CD4-positive, alpha-beta T cell (primary cell): ENCODE measurements around the gene PLA2R1. TPM values are rescaled to one million over a fixed set of nuclear protein-coding genes. Genes with fewer than 3 reads are reported as not detected.

Source experiments
- ATAC-seq: fragments of 200-7000 bp; cut with Tn5 transposase; one replicate; pipeline ENCODE4 v1.10.0; 2022; ENCODE audit warnings: mild to moderate bottlenecking; ENCODE audit not compliant: poor library complexity
- CTCF ChIA-PET: fragments of 350-600 bp; sonication (Branson Sonifier 250); formaldehyde crosslinking; loops from one replicate; lab custom pipeline; 2021; ENCODE audit warnings: antibody characterized with exemption, inconsistent platforms; lab: Charles Lee
- POLR2A ChIA-PET: fragments of 350-600 bp; sonication (Branson Sonifier 250); formaldehyde crosslinking; loops from one replicate; lab custom pipeline; 2021; ENCODE audit warnings: antibody characterized with exemption, inconsistent platforms; lab: Charles Lee
- DNase-seq, 14 experiments: peaks; one replicate each; pipeline ENCODE4 v3.0.0-alpha.2; 2013 to 2020; ENCODE audit warnings: mixed read lengths in 2 of 14
- H3K27ac ChIP-seq, 2 donors: one replicate each; pipeline versions ENCODE4 v1.5.1 to v1.7.0; 2013; ENCODE audit warnings: low read length in 2 of 2, low read depth in 1 of 2, mild to moderate bottlenecking in 1 of 2
- H3K27me3 ChIP-seq, 2 experiments: 1 replicate in 1 of 2; 2 replicates in 1 of 2; pipeline versions ENCODE4 v1.6.1 to v1.7.0; 2013; ENCODE audit warnings: low read length in 2 of 2, control low read depth in 1 of 2, mild to moderate bottlenecking in 1 of 2, moderate library complexity in 1 of 2; ENCODE audit not compliant: insufficient read depth in 2 of 2, control insufficient read depth in 1 of 2
- H3K36me3 ChIP-seq: one replicate; pipeline ENCODE4 v1.6.1; 2013; ENCODE audit warnings: low read length, control low read depth; ENCODE audit not compliant: insufficient read depth
- H3K4me1 ChIP-seq: one replicate; pipeline ENCODE4 v1.6.1; 2013; ENCODE audit warnings: low read length, control low read depth; ENCODE audit not compliant: insufficient read depth
- H3K4me3 ChIP-seq: one replicate; pipeline ENCODE4 v1.5.1; 2013; ENCODE audit warnings: mild to moderate bottlenecking, low read length, moderate library complexity
- H3K9me3 ChIP-seq, 2 experiments: 1 replicate in 1 of 2; 2 replicates in 1 of 2; pipeline versions ENCODE4 v1.6.1 to v1.7.0; 2013; ENCODE audit warnings: low read length in 2 of 2, mild to moderate bottlenecking in 2 of 2, control low read depth in 1 of 2, moderate library complexity in 1 of 2; ENCODE audit not compliant: control insufficient read depth in 1 of 2, insufficient read depth in 1 of 2
- H3K27ac Mint-ChIP-seq: one replicate; pipeline ENCODE4 v1.8.0; 2020; ENCODE audit warnings: mixed read lengths
- H3K27me3 Mint-ChIP-seq: one replicate; pipeline ENCODE4 v1.8.0; 2021; ENCODE audit warnings: mixed read lengths
- H3K36me3 Mint-ChIP-seq: one replicate; pipeline ENCODE4 v1.8.0; 2021; ENCODE audit warnings: low read depth, mixed read lengths
- H3K4me1 Mint-ChIP-seq: one replicate; pipeline ENCODE4 v1.8.0; 2021; ENCODE audit warnings: low read depth, mixed read lengths
- H3K4me3 Mint-ChIP-seq: one replicate; pipeline ENCODE4 v1.8.0; 2020; ENCODE audit warnings: mild to moderate bottlenecking, mixed read lengths
- H3K9me3 Mint-ChIP-seq: one replicate; pipeline ENCODE4 v1.8.0; 2020; ENCODE audit warnings: mixed read lengths
- CTCF ChIP-seq: fragments of 200-600 bp; IDR thresholded peaks from one replicate; pipeline ENCODE4 v1.8.0; 2022; ENCODE audit warnings: antibody characterized with exemption, mild to moderate bottlenecking
- intact Hi-C, 2 experiments: fragments of 100-400 bp; cut with DNase I in 1 of 2; cut with micrococcal nuclease in 1 of 2; formaldehyde crosslinking; loops; one replicate each; pipeline versions ENCODE4 v1.15.1 to v1.9.0; 2023 to 2025; cut with DNase I, micrococcal nuclease
- total RNA-seq, 174 experiments: library from RNA in 2 of 174; stranded (reverse) in 2 of 174; gene quantifications; one replicate each; pipeline ENCODE4 v1.2.3 and lab custom pipeline; 2021 to 2026

Gene PLA2R1
- total RNA-seq, 2 experiments from 2014 or later = not detected

DNA sequence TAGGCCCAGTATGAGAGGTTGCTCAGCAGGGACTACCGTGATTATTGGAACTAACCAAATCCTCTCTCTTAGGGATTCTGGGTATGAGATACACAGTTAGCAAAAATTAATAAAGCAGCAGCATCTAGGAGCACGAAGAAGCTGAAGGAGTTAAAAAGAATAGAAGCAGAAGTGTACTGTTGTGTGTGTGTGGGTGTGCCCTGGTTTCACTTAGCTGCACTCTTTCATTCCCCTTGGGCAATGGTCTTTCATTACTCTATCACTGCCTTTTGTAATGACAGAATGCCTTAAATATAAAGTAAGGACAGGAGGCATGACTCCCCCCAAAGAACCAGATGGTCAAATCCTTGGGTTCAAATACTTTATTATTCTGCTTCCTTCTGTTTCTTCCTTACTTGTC lies 148.5 kb downstream of the PLA2R1 start:
- no peaks in the 10 kb centered on the region for H3K4me1 ChIP-seq
- H3K4me1 Mint-ChIP-seq = no peaks in the 10 kb centered on the region
- H3K27ac ChIP-seq = no peak overlapping the region
- H3K4me3 Mint-ChIP-seq = no peak overlapping the region
- no peaks in the 10 kb centered on the region for H3K27me3 ChIP-seq
- no peak for TF ChIP-seq CTCF
- no peaks in the 10 kb centered on the region for H3K36me3 ChIP-seq
- no peak for DNase-seq
- peaks cover 15% of the 10 kb centered on the region for H3K27me3 Mint-ChIP-seq
- H3K27ac Mint-ChIP-seq = no peak overlapping the region
- intact Hi-C loops = no loop called here
- H3K36me3 Mint-ChIP-seq = no peaks in the 10 kb centered on the region
- ATAC-seq = no peak
- no peak overlapping the region for H3K4me3 ChIP-seq
- no peaks in the 10 kb centered on the region for H3K9me3 ChIP-seq
- no peaks in the 10 kb centered on the region for H3K9me3 Mint-ChIP-seq
- ChIA-PET CTCF (no interaction called here), POLR2A (interaction anchor here (0.6 kb wide), 1 partner anchor 120 kb away, joined by 3 read pairs; no protein-coding TSS in a partner anchor)

GRCh38 chr2:159912580-159912979 lies 149.8 kb downstream of the PLA2R1 start:
- no peaks in the 10 kb centered on the region for H3K27me3 ChIP-seq
- ATAC-seq (no peak), DNase-seq (no peak)
- intact Hi-C loops = no loop called here
- no peak overlapping the region for H3K27ac ChIP-seq
- peaks cover 10% of the 10 kb centered on the region for H3K27me3 Mint-ChIP-seq
- no peaks in the 10 kb centered on the region for H3K4me1 Mint-ChIP-seq
- no peaks in the 10 kb centered on the region for H3K9me3 ChIP-seq
- ChIA-PET CTCF (no interaction called here), POLR2A (no interaction called here)
- no peak overlapping the region for H3K4me3 ChIP-seq
- H3K36me3 Mint-ChIP-seq = no peaks in the 10 kb centered on the region
- H3K9me3 Mint-ChIP-seq = no peaks in the 10 kb centered on the region
- no peaks in the 10 kb centered on the region for H3K36me3 ChIP-seq
- no peaks in the 10 kb centered on the region for H3K4me1 ChIP-seq
- H3K4me3 Mint-ChIP-seq = no peak overlapping the region
- H3K27ac Mint-ChIP-seq = no peak overlapping the region
- TF ChIP-seq CTCF = no peak

GRCh38 chr2:159910951-159911350 lies 151.5 kb downstream of the PLA2R1 start:
- H3K36me3 ChIP-seq = no peaks in the 10 kb centered on the region
- no peaks in the 10 kb centered on the region for H3K36me3 Mint-ChIP-seq
- no peaks in the 10 kb centered on the region for H3K4me1 Mint-ChIP-seq
- H3K27me3 Mint-ChIP-seq = peaks cover 8% of the 10 kb centered on the region
- no peaks in the 10 kb centered on the region for H3K27me3 ChIP-seq
- ATAC-seq (no peak), DNase-seq (no peak)
- no peak overlapping the region for H3K4me3 Mint-ChIP-seq
- no peak overlapping the region for H3K27ac ChIP-seq
- intact Hi-C loops = no loop called here
- H3K4me3 ChIP-seq = no peak overlapping the region
- no peak overlapping the region for H3K27ac Mint-ChIP-seq
- H3K4me1 ChIP-seq = no peaks in the 10 kb centered on the region
- POLR2A ChIA-PET = no interaction called here
- H3K9me3 ChIP-seq = no peaks in the 10 kb centered on the region
- CTCF ChIA-PET = no interaction called here
- no peak for TF ChIP-seq CTCF
- no peaks in the 10 kb centered on the region for H3K9me3 Mint-ChIP-seq
